ENCODE measurements around the gene DTNB.
"Not testable (repeated sequence)": the region's sequence is repeated elsewhere in the genome, so short reads cannot be mapped to it uniquely, and the experiment has no call there.

Gene DTNB

GRCh38 chr2:25447018-25447417, 226.4 kb downstream of the DTNB start:
- no peak for DNase-seq

DNA sequence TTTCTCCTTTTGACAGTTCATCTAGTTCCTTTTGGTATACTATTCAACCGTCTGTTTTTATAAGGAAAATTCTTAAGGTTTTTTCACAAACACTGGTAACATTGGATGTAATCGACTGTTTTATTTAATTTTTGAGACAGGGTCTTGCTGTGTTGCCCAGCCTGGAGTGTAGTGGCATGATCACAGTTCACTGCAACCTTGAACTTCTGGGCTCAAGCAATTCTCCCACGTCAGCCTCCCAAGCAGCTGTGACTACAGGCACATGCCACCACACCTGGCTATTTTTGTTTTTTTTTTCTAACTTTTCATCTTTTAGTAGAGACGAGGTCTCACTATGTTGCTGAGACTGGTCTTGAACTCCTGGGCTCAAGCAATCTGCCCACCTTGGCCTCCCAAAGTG, 227.3 kb downstream of the DTNB start:
- no peak for DNase-seq

GRCh38 chr2:25445464-25445863, 227.9 kb downstream of the DTNB start:
- no peak for DNase-seq

- DNase-seq: no peak
Observed at GRCh38 chr2:25444608-25445270, 228.6 kb downstream of the DTNB start.

- no peak for DNase-seq
Observed at GRCh38 chr2:25443766-25444165, 229.6 kb downstream of the DTNB start.

DNA sequence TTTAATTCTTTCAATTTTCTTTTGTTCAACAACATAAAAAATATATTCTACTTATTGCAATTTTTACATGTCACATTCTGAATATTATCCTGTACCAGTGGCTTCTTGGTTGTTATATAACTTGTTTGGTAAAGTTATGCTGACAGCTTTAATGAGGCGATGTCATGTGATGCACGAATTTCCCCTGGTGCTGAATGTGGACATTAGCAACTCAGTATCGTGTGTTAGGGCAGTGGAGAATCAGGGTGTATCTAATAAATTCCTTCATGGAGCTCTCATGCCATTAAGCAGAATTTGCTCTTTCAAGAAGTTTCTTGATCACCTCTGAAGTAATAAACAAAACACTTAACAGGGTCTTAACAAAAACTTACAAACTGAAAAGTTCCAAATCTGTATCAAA, 232.0 kb downstream of the DTNB start:
- no peak for DNase-seq

GRCh38 chr2:25438793-25439192, 234.6 kb downstream of the DTNB start:
- no peak for DNase-seq

DNA sequence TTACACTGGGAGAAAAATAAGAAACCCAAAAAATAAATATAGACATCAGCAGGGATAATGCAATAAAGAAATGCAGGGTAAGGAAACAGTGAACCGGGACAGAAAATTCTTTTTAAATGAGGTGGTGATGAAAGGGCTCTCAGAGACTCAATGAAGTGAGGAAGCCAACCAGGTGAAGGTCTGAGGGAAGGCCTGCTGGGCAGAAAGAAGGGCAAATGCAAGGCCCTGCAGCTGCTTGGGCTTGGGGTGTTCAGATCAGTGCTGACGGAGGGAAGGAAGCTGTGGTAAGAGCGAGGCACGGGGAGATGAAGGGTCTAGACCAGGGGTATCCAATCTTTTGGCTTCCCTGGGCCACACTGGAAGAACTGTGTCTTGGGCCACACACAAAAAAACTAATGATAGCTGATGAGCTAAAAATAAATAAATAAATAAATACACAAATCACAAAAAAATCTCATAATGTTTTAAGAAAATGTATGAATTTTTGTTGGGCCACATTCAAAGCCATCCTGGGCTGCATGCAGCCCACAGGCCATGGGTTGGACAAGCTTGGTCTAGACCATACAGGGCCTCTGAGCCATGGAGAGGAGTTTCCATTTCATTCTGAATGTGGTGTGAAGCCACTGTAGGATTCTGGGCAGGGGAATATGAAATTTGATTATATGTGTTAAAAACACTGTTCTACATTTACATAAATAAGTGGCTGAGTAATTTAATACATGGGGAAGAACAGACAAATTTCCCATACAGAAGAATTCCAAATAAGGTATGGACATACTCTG, 235.3 kb downstream of the DTNB start:
- no peak for DNase-seq

DNA sequence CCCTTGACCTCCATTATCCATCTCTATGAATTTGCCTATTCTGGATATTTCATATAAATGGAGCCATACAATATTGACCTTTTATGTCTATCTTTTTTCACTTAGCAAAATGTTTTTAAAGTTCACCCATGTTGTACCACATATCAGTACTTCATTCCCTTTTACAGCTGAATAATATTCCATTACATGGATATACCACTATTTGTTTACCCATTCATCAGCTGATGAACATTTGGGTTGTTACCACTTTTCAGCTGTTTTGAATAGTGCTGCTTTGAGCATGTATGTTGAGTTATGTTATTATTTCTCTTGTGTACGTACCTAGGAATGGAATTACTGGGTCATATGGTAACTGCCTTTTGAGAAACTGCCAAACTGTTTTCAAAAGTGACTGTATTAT, 238.0 kb downstream of the DTNB start:
- no peak for DNase-seq

GRCh38 chr2:25431604-25432003, 241.8 kb downstream of the DTNB start:
- DNase-seq: no peak

- DNase-seq: no peak
Observed at GRCh38 chr2:25430556-25430955, 242.8 kb downstream of the DTNB start.

- DNase-seq: no peak
Observed at GRCh38 chr2:25426326-25426725, 247.1 kb downstream of the DTNB start.

- DNase-seq: no peak
Observed at GRCh38 chr2:25424426-25425028, 248.8 kb downstream of the DTNB start.

GRCh38 chr2:25421820-25422411, 251.5 kb downstream of the DTNB start:
- no peak for DNase-seq

DNA sequence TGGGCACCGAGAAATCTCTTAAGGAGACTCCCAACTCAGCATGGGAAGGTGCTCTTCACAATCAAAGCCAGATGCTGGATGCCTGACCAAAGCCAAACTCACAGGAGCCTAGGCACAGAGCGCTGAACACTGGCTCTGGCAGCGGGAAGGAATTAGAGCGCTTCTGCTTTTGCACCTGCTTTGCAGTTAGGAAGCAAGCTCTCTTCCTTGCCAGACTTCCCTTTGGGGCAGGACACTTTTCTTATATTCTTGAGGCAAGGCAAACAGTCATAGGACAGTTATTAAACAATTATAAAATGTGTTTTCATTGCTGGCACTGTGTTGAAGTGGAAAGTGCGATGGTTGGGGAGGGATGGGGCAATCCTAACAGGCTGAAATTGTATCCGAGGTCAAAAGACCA, 252.1 kb downstream of the DTNB start:
- DNase-seq: no peak

DNA sequence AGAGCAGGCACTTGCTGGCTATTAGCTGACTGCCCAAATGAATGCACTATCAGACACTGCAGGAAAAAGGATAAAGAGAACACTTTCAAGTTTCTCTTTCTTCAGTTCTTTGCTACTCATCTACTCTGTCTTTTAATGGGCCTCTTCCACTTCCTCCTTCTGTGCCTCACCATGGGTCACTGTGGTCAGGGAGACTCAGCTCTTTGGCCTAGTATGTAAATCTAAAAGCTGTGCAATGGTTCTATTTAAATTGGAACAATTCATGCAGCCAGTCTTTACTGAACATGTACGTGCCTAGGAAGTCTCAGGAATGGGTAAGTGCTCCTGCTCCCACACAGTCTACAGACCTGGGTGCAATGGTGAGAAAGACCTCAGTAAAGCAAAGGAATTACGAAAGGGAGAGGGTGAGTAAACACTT, 252.5 kb downstream of the DTNB start:
- no peak for DNase-seq

- no peak for DNase-seq
Observed at GRCh38 chr2:25419678-25420242, 253.6 kb downstream of the DTNB start.

DNA sequence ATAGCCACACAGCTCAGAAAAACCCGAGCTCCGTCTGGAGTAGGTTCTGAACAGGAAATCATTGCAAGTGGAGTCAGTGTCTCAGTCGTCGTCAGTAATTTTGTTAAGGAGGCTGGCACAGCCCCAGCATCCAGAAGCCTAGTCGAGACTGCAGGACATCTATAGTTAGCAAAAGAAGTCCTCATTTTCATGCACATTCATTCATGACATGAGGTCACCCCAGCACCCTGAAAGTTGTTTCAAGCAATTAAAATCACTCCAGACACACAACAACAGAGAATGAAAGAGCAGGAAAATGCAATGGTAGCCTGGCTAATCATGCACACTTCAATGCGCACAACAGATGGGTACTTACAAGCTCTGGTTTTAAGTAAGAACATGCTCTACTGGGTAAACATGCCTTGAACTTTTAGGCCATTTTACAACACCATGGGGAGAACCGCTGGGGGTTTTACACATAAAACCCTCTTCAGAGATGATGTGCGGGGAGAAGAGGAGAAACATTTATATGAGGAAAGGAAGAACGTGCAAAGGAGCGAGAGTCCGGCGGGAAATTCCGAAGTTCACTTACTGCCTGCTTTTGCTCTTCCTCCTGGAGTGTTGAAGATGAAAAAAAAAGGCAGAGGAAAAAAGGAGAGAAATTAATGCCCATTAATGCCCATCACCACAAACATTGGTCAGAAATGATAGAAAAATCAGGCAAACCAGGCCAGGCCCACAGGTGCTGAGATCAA, 254.3 kb downstream of the DTNB start:
- no peak for DNase-seq

- DNase-seq: no peak
Observed at GRCh38 chr2:25417715-25418369, 255.5 kb downstream of the DTNB start.

GRCh38 chr2:25416674-25417073, 256.7 kb downstream of the DTNB start:
- no peak for DNase-seq

- DNase-seq: no peak
Observed at GRCh38 chr2:25414781-25415180, 258.6 kb downstream of the DTNB start.

- DNase-seq: not testable (repeated sequence)
Observed at GRCh38 chr2:25413409-25413808, 260.0 kb downstream of the DTNB start.
